ENCODE measurements around the gene CEP85L.

The CEP85L gene

GRCh38 chr6:118574051-118574865 lies 77.1 kb downstream of the CEP85L start:
- DNase-seq: no peak

DNA sequence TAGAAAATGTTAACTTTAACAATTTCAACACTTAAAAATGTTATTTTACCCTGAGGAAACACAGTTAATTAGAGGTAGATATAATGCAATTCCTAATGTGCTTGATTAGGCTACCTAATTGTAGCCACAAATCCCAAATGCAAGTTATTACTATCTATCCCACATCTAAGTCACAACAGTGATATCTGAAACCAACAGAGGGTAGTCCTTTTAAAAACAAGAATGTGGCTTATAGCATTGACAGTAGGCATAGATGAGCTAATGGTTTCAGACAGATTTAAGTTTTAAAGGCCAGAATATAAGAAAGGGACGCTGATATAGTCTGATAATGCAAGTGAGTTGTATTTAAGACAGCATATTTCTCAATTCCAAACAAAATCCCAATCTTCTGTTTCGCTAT lies 80.3 kb downstream of the CEP85L start:
- no peak for DNase-seq

GRCh38 chr6:118569498-118569897 lies 81.9 kb downstream of the CEP85L start:
- DNase-seq: no peak

GRCh38 chr6:118567974-118568373 lies 83.4 kb downstream of the CEP85L start:
- no peak for DNase-seq

DNA sequence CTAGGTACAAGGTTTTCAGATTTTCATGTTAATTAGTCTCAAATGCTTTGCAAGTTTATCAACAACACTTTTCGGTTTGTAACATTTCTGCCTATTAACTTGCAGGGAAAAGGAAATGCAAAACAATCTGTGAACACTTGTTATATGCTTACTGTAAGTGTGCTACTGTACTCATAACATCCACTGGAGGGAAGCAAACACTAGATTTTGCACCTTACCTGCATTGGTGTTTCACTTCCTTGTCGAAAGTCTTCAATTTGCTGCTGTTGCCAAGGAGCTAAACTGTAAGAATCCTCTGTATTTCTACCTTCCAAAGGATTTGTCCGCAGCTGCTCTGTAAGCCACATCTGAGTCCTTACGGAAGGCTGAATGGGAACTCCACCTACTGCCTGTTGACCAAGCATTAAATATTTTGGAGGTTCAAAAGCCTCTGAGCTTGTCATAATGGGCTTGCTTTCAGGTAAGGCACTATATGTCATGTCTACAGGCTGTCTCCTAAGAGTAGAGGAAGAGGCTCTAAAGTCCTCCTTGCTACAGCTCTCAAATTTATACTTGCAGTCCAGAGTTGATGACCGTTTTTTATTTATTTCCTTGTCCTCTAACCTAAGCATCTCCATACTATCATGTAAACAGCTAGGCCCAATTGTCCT lies 86.0 kb downstream of the CEP85L start:
- DNase-seq: peak; percentile 3 to 42

DNA sequence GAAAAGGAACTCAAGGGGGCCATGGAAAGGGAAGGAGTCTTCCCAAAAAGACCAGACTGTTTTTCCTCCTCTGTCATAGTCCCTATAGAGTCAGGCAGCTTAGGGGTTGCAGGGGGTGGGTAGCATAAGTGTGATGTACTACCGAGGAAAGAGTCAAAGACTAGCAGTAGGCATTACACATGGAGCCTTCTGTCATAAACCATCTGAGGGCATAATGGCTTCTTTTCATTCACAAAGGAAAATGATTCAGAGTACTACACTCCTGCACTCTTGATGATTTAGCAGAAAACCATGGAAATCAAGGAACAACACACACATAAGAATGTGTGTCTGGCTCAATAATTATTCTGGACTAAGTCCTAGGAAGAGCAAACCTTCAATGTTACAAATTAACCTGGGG lies 88.4 kb downstream of the CEP85L start:
- no peak for DNase-seq

DNA sequence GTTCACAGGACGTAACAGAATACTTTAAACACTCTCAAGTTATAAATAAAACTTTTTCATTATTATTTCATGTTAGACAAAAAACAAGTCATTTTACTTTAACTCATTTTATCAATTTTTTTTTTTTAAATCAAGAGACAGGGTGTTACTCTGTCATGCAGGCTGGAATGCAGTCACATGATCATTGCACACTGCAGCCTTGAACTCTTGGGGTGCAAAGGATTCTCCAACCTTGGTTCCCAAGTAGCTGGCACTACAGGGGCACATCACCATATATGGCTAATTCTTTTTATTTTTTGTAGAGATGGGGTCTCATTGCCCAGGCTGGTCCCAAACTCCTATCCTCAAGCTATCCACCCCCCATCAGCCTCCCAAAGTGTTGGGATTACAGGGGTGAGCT lies 89.1 kb downstream of the CEP85L start:
- no peak for DNase-seq

GRCh38 chr6:118559659-118560058 lies 91.7 kb downstream of the CEP85L start:
- DNase-seq: no peak

- no peak for DNase-seq
Observed at GRCh38 chr6:118558464-118559217, 92.8 kb downstream of the CEP85L start.

GRCh38 chr6:118554698-118555097 lies 96.7 kb downstream of the CEP85L start:
- DNase-seq: no peak

DNA sequence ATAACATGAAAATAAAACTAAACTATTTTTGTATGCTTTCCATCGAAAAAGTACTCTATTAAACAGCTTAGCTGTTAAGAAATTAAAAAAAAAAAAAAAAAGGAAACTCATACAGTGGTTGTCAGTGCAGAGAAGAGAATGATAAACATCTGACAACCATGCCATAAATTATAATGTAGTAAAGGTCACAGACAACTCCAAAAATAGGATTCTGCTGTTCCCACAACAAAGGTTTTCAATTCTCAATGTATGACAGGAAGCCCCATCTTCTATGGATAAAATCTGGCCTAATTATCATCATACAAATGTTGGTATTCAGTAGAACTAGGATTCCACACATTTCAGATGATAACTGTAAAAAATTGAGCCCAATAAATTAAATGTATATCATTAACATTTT lies 98.3 kb downstream of the CEP85L start:
- DNase-seq: no peak

- DNase-seq: peak; percentile 4 to 45
Observed at GRCh38 chr6:118551063-118552053, 100.0 kb downstream of the CEP85L start.

- DNase-seq: no peak
Observed at GRCh38 chr6:118548613-118549012, 102.8 kb downstream of the CEP85L start.

DNA sequence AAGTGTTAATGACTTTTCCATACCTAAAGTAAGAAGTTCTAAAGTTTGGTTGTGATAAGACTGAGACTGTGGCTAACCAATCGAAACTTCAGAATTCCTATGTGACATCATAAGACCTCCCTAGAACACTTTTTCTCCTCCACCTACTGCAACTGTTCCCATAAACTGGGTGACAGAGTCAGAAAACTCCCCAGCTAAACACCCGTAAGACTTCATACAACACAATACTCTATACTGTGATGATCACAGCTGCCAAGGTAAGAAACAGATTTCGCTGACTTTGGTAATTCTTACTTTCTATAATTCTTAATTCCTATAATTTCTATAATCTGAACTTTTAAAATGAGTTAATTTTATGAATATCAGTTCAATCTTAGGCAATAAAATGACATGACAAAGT lies 103.3 kb downstream of the CEP85L start, which contains the start of gene PLN:
TSS of gene PLN (plus strand) at position 161 of the 400 bp plus-strand sequence. CDS start 10,626 bp downstream, outside the sequence.
- no peak for DNase-seq

DNA sequence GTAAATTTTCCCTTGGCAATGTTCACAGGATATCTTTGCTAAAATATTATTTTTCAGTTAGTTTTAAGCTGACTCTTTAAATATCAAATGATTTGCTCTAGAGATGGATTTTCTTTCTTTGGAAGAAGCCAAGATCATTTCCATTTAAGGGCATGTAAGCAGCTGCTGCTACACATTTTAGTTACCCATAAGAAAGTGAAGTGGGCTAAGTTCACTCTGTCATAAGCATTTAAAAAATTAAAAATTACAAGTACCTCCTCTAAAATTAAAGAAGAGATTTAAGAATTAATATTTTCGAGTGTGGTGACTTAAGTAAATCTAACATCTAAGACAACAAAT lies 104.5 kb downstream of the CEP85L start:
- no peak for DNase-seq

DNA sequence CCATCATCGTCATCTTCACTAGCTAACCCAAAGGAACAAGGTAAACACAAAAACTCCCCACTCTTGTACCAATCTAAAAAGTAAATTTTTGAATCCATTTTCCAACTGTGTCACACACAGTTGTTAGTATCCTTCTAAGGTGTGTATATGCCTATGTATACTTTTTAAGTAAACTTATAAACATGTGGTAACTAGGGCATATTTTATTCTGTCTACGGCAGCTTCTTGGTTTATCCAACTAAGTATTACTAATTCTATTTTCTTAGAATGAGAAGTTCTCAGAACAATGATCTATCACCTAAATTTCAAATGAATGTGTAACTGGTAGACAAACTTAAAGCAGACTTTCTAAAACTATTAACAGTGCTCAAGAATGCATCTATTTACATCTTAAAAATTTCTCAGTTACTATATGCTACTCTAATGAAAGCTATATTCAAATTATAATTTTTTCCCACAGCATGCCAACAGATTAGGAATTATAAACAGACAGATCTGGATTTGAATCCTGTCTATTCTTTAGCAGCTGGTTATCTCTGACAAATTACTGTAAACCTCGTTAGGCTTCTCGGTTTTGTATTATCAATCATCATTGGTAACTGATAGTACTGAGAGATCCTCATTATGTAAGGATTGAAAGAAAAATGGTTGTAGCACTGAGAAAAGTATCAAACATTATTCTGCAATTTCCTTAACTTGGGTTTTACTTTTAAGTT lies 105.1 kb downstream of the CEP85L start:
- DNase-seq: no peak

GRCh38 chr6:118544105-118544504 lies 107.3 kb downstream of the CEP85L start:
- DNase-seq: no peak

- DNase-seq: no peak
Observed at GRCh38 chr6:118542184-118542952, 109.0 kb downstream of the CEP85L start.

- DNase-seq: no peak
Observed at GRCh38 chr6:118537574-118537973, 113.8 kb downstream of the CEP85L start.

DNA sequence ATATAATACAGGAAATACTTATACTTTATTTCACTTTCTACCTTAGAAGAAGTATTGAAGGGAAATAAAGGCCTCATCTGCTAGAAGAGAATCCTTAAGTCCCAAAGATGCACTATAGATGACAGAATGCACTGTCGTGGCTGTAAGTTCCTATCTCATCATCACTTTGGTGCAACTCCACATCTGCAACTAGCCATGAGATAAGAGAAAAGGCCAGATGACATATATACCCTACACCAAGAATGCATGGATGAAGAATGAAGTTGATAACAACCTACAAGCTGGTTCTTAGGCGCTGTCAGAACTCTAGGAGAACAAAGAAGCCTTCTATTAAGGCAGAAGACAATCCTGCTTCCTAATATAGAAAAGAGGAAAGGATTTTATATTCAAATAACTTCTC lies 114.9 kb downstream of the CEP85L start:
- no peak for DNase-seq
